ENCODE data around the gene F5.

Gene F5

GRCh38 chr1:169588112-169588511, 1.8 kb upstream of the F5 start:
- DNase-seq = no peak

- DNase-seq = no peak
Measured at GRCh38 chr1:169586067-169586394, 250 bp downstream of the F5 start.

GRCh38 chr1:169585181-169585580, 1.1 kb downstream of the F5 start:
- DNase-seq = no peak

GRCh38 chr1:169584483-169585144, 1.7 kb downstream of the F5 start:
- DNase-seq = peak; percentile 12

DNA sequence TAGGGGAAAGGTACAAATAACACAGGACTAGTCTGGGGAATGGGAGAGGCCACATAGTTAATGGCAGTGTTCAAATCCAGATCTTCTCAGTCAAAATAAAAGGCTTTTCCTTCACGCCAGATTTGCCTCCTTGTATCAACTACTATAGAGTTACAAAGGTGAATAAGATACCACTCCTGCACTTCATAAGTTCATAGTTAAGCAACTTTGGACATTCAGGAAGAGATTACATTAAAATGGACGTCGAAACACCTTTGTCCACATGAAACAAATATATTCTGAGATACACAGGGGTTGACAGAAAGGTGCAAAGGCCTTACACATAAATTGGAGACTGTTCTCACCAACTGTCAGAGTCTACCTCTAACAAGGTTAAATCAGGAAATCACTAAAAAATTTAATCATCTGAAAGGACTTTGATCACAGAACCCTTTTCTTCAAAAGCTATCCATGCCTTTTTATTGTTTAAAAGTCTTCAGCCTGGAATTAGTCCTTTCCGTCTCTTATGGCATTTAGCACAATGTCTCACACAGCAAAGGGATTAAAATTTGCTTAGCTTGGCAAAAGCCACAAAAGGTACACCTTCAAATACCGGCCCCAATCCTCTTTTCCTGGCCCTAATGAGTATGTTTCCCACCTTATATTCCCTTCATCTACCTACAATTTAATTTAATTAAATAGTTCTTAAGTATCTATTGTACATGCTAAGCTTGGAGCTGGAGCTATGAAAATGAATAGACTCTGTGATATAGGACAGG, 8.1 kb downstream of the F5 start:
- no peak for DNase-seq

- no peak for DNase-seq
Measured at GRCh38 chr1:169576935-169577331, 9.3 kb downstream of the F5 start.

DNA sequence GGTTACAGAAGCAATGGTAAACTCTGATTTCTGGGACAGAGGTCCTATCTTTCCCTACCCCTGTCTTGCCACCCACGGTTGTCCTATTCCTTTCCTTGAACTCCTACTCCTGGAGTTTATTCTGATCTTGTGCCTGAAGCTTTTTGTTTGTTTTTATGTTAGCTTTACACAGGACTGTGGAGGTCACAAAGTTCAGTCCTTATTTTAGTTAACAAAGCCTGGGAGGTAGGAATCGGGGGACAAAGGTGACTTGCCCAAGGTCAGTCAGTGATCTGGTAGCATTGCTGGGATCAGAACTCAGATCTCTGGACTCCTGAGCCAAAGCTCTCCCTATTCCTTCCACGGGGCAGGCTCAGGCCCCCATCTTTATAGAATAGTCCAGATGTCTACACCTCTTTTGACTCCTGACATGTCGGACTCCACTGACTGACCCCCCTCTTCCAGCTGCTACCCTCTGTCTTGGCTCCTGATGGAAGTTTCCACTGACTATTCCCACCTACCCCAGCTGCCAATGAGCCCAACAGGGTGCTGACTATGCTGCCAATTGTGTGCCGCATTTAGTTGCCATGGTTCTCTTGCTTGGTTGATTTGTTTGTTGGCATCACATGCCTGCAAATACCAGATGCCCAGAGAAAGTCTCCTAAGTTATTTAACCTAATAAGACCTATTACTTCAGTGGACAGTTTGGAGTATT, 9.9 kb downstream of the F5 start:
- no peak for DNase-seq

GRCh38 chr1:169574336-169574735, 11.9 kb downstream of the F5 start:
- DNase-seq = no peak

- no peak for DNase-seq
Measured at GRCh38 chr1:169572187-169572586, 14.1 kb downstream of the F5 start.

- no peak for DNase-seq
Measured at GRCh38 chr1:169571450-169571849, 14.8 kb downstream of the F5 start.

GRCh38 chr1:169570172-169570574, 16.1 kb downstream of the F5 start:
- no peak for DNase-seq

DNA sequence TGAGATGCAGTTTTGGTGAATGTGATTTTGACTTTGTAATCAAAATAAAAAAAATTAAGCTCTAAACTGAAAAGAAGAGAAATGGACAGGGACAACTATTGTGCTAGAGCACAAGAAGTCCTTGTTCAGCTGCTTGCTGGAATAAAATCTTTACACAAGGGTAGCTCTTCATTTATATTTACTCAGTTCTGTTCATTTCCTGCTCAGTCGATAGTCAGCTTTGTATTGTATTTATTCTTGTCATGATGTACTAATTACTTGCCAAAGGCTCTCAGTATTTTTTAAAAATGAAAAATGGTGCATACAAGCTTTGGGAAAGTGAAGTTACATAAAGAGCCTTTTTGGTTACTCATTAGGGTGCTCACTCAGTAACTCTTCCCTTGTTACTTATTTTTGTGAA, 17.8 kb downstream of the F5 start:
- DNase-seq = no peak

- DNase-seq = no peak
Measured at GRCh38 chr1:169565335-169566271, 20.7 kb downstream of the F5 start.

DNA sequence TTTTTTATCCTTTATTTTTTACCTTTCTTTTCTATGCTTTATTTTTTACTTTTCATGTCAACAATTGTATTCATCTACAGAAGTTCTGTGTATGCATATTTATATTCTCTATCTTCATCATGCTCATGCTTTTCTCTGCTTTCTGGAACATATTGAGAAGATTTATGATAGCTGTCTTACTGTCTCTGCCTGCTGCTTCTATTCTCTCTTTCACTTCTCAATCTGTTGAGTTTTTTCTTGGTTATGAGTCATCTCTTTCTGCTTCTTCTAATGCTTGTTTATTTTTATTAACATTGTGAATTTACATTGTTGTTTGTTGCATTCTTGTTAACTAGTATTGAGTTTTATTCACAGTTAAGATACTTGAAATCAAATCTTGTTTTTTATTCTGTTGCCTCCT, 22.6 kb downstream of the F5 start:
- no peak for DNase-seq

DNA sequence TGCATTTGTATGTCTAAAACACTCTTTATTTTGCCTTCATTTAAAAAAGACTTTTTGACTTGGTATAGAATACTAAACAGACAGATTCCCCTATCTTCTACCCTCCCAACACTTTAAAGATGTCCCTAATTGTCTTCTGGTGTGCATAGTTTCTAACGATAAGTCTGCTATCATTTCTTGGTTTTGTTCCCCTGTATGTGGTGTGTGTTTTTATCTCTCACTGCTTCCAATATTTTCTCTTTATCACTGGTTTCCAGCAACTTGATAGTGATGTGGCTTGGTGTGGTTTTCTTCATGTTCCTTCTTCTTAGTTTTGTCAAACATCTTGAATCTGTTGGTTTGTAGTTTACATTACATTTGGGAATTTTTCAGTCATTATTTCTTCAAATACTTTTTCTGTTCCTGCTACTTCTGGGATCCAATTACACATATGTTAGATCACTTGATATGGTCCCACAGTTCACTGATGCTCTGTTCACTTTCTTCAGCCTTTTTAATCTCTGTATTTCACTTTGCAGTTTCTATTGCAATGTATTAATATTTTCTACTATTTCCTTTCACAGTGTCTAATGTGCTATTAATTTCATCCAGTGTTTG, 23.2 kb downstream of the F5 start:
- DNase-seq = no peak

DNA sequence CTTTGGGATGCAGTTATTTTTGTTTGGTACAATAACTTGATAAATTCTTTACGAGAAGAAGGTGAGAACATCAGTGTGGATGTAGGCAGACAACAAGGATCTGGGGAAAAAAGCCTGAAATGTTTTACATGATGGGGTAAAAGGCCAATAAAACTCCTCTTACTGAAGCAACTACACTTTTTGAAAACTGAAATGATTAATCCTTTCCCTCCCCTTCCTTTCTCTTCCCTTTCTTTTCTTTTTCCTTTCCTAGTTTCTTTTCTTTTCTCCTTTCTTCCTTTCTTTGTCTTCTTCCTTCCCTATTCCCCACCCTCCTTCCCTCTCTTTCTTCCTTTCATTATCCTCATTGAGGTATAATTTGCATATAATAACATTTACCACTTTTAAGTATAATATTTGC, 24.6 kb downstream of the F5 start:
- no peak for DNase-seq

DNA sequence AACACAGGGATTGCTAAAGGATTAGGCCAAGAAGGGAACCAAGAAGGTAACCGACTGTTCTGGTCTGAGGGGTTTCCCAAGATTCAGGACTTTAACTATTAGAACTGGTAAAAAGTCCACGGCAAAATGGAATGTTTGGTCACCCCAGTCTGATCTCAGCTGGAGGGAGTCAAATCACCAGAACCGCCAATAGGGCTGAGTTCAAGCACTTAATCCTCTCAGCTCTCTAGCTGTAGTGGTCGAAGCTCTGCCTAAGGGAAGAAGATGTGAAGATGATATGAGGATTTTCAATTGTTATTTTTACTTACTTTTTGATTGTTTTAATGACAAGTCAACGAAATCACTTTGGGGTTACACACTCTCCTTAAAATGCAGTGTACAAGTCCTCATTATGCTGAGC, 29.1 kb downstream of the F5 start:
- DNase-seq = no peak

DNA sequence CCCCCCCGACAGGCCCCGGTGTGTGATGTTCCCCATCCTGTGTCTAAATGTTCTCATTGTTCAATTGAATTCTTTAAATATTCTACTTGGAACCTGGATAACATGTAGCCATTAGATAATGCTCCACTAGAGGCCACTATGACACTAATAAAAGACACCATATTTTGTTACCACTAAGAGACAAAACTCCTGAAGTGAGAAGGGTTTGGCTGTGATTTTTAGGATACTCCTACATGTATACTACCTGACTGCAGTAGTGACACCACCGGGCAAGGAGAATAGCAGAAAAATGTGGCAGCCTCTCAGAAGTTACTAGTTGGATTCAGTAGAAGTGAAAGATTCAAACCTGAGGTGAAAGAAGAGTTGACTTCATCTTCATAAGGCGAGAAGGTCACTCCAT, 36.0 kb downstream of the F5 start:
- no peak for DNase-seq

DNA sequence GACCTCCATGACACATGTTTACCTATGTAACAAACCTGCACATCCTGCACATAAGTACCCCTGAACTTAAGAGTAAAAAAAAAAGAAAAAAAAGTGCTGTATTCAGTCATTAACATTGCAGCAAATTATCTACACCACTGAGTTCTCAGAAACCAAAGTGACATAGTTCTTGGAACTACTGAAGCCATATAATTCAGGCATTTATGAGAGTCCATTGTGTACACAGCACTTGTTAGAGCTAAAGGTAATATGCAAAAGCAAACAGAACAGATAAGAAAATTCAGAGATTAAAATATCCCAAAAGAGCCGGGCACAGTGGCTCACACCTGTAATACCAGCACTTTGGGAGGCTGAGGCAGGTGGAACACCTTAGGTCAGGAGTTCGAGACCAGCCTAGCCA, 38.0 kb downstream of the F5 start:
- DNase-seq = no peak

- peak; percentile 63 for DNase-seq
Measured at GRCh38 chr1:169546087-169546995, 39.9 kb downstream of the F5 start.

DNA sequence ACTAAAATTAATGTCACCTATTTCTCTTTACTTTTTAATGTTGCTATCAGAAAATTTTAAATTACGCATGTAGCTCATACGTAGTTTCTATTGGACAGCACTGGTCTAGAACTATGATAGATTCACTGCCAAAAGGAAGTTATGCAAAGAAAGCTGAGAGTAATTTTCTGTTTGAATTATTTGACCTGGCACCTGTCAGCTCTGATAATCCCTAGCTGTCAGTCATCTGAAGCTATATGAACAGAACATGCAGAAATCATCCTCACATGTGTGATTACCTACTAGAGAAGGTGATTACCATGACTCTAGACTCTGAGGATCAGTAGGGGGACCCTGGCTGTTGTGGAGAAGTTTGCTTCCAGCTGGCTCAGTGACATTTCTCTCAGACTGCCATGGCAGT, 40.8 kb downstream of the F5 start:
- no peak for DNase-seq
